Measurements from ENCODE around the gene AP1M1. TPM values are rescaled to one million over a fixed set of nuclear protein-coding genes. Genes with fewer than 3 reads are reported as not detected.

The AP1M1 gene
- total and polyA plus RNA-seq, 2 of the 4 experiments (the other 2 are of a cell fraction) = 85.1 to 99.1 TPM

DNA sequence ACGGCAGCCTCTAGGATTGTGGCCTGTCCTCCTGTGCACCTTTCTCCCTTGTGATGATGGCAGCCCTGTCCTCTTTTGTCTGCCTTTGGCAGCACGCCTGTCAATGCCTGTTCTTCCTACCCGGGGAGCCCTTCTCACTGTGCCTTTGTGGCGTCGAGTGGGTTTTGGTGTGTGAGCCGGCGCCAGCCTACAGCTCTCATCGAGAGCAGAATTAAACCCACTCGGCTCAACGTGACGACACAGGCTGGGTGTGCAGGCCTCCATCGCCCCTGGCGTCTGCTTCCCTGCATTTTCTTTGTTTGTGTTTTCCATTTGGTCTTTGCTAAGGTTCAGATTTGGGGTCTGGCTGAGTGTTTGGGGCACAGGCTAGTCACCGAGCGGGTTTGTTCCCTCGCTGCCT, 34.4 kb downstream of the AP1M1 start:
- H2AK5ac ChIP-seq (ENCODE audit: low read depth, low read length) = no peak overlapping the region
- no peak overlapping the region for H3K27ac ChIP-seq (ENCODE audit: insufficient read depth, low read length)
- no TSS peak for BruUV-seq (replicated peaks)
- H3K27me3 ChIP-seq (ENCODE audit: control insufficient read depth, insufficient read depth, low read length) = no peaks in the 10 kb centered on the region
- ATAC-seq (ENCODE audit: low read depth) (no peak), DNase-seq (no peak)
- H3K23ac ChIP-seq (ENCODE audit: low read depth, low read length) = no peak overlapping the region
- no peaks in the 10 kb centered on the region for H3K4me1 ChIP-seq (ENCODE audit: control insufficient read depth, insufficient read depth, low read length)
- H4K91ac ChIP-seq (ENCODE audit: insufficient read depth, low read depth, low read length) = no peak overlapping the region
- no peak overlapping the region for H2BK120ac ChIP-seq (ENCODE audit: low read depth, low read length)
- no peak overlapping the region for H2BK5ac ChIP-seq (ENCODE audit: low read depth, low read length, poor library complexity, severe bottlenecking)
- no peak overlapping the region for H3K4me2 ChIP-seq (ENCODE audit: low read depth, low read length)
- H3K14ac ChIP-seq (replicated peaks; ENCODE audit: low read depth, low read length) = no peak overlapping the region
- CTCF ChIA-PET = no interaction called here
- no peak overlapping the region for H2AK9ac ChIP-seq (replicated peaks; ENCODE audit: low read depth, low read length, poor library complexity)
- H3K9me1 ChIP-seq (ENCODE audit: insufficient read depth, low read length) = no peaks in the 10 kb centered on the region; the same call in 1 of the 2 replicates
- dilution Hi-C loops (cut with HindIII; ENCODE audit: low sequenced_read_pairs, unreplicated experiment) = no loop called here
- no peaks in the 10 kb centered on the region for H3K9me3 ChIP-seq (ENCODE audit: control insufficient read depth, insufficient read depth, low read length)
- H4K5ac ChIP-seq (ENCODE audit: low read depth, low read length) = no peak overlapping the region
- no peak for TF ChIP-seq SMC3 (IDR thresholded peaks at IDR 0.05; ENCODE audit: low read depth, low read length)
- no peak for TF ChIP-seq RCOR1 (IDR thresholded peaks at IDR 0.05; ENCODE audit: insufficient replicate concordance, low read length)
- no peak for TF ChIP-seq BHLHE40 (IDR thresholded peaks at IDR 0.05; ENCODE audit: low read depth, low read length)
- TF ChIP-seq MXI1 (IDR thresholded peaks at IDR 0.05; ENCODE audit: borderline replicate concordance, low read depth, low read length) = no peak
- TF ChIP-seq USF2 (IDR thresholded peaks at IDR 0.05; ENCODE audit: low read depth, low read length) = no peak
- TF ChIP-seq, protein P1, sequence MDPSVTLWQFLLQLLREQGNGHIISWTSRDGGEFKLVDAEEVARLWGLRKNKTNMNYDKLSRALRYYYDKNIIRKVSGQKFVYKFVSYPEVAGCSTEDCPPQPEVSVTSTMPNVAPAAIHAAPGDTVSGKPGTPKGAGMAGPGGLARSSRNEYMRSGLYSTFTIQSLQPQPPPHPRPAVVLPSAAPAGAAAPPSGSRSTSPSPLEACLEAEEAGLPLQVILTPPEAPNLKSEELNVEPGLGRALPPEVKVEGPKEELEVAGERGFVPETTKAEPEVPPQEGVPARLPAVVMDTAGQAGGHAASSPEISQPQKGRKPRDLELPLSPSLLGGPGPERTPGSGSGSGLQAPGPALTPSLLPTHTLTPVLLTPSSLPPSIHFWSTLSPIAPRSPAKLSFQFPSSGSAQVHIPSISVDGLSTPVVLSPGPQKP (IDR thresholded peaks at IDR 0.05; ENCODE audit: borderline replicate concordance, low read depth, low read length) = no peak
- no peak for TF ChIP-seq RFX5 (IDR thresholded peaks at IDR 0.05; ENCODE audit: low read depth, low read length)
- no peak for TF ChIP-seq MAFK (IDR thresholded peaks at IDR 0.05; ENCODE audit: low read depth, low read length)
- no peak for TF ChIP-seq MAZ (IDR thresholded peaks at IDR 0.05; ENCODE audit: borderline replicate concordance, low read depth, low read length)
- 88% methylated on average over 6 of the region's 16 CpGs; no CpG with 5 or more reads in 1 of the 2 experiments for WGBS, 2 experiments (ENCODE audit: extremely low coverage in 2 of 2, insufficient read length in 1 of 2)
- H2BK15ac ChIP-seq (ENCODE audit: low read depth, low read length) = no peak overlapping the region
- no peak overlapping the region for H2BK20ac ChIP-seq (ENCODE audit: low read depth, low read length)
- in situ Hi-C loops (cut with MboI; ENCODE audit: low sequenced_read_pairs) = no loop called here
- peaks cover 11 to 23% of the 10 kb centered on the region in 2 experiments for H3K79me1 ChIP-seq (ENCODE audit: low read depth in 1 of 2, low read length in 2 of 2)
- H4K8ac ChIP-seq (ENCODE audit: low read depth in 2 of 2, low read length in 2 of 2) = no peak overlapping the region
- no peak overlapping the region for H3K18ac ChIP-seq (ENCODE audit: low read depth, low read length)
- no peak overlapping the region for H3K4ac ChIP-seq (ENCODE audit: low read depth, low read length)
- H3K9ac ChIP-seq (ENCODE audit: low read depth, low read length) = no peak overlapping the region
- peaks cover 82% of the 10 kb centered on the region for H3K36me3 ChIP-seq (ENCODE audit: control insufficient read depth, insufficient read depth, low read length)
- POLR2A ChIA-PET (ENCODE audit: unreplicated experiment) = no interaction called here
- peaks cover 5% of the 10 kb centered on the region; the same call in 1 of the 2 replicates for H4K20me1 ChIP-seq (ENCODE audit: insufficient read depth, low read length)
- H3K56ac ChIP-seq (ENCODE audit: extremely low read depth, insufficient read depth, low read length) = no peak overlapping the region
- no peak overlapping the region for H3K4me3 ChIP-seq (ENCODE audit: insufficient read depth, low read depth, low read length)
- intact Hi-C loops (cut with micrococcal nuclease) = no loop called here
- H2AFZ ChIP-seq (replicated peaks; ENCODE audit: low read length, poor library complexity) = no peak overlapping the region

Data from IMR-90 (cell line).